ENCODE results near the gene LHX2.

LHX2 gene

DNA sequence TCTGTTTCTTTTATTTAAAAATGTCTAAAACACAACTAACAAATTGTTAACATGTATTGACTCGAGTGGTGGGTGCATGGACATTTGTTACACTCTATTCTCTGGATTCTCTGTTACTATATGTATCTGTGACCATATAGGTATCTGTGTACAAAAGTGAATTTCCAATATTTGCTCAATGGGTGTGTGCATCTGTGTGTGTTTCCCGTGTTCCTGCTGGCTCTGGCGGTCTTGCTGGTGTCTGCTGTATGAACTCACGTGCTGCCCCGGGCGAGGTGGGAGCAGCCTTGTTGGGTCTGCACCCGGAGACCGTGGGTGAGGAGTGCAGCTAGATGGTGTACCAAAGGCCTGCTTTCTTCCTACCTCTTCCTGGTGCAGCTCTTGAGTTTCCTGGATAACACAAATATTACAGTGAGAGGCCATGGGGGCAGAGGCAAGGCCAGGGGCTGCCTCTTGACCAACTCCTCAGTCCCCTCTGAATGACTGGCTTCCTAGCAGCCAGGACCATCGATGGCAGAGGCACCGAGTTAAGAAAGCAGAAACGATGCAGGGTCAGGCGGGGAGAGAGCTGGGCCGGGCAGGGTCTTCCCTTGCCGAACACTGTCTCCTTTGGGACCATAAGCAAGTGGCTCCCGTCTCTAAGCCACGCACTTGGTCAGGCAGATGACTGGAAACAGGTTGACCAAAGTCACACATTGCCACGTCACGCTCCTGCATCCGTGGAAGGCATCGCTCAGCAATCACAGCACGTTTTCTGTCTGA, 49.5 kb downstream of the LHX2 start:
- TF ChIP-seq, protein P1, sequence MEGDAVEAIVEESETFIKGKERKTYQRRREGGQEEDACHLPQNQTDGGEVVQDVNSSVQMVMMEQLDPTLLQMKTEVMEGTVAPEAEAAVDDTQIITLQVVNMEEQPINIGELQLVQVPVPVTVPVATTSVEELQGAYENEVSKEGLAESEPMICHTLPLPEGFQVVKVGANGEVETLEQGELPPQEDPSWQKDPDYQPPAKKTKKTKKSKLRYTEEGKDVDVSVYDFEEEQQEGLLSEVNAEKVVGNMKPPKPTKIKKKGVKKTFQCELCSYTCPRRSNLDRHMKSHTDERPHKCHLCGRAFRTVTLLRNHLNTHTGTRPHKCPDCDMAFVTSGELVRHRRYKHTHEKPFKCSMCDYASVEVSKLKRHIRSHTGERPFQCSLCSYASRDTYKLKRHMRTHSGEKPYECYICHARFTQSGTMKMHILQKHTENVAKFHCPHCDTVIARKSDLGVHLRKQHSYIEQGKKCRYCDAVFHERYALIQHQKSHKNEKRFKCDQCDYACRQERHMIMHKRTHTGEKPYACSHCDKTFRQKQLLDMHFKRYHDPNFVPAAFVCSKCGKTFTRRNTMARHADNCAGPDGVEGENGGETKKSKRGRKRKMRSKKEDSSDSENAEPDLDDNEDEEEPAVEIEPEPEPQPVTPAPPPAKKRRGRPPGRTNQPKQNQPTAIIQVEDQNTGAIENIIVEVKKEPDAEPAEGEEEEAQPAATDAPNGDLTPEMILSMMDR (IDR thresholded peaks at IDR 0.05; ENCODE audit: insufficient read depth, low read depth, low read length, missing control alignments) = no peak
- no peak overlapping the region for H3K4me3 ChIP-seq (ENCODE audit: low read depth, low read length)
- DNase-seq (ENCODE audit: low read depth) = no peak

DNA sequence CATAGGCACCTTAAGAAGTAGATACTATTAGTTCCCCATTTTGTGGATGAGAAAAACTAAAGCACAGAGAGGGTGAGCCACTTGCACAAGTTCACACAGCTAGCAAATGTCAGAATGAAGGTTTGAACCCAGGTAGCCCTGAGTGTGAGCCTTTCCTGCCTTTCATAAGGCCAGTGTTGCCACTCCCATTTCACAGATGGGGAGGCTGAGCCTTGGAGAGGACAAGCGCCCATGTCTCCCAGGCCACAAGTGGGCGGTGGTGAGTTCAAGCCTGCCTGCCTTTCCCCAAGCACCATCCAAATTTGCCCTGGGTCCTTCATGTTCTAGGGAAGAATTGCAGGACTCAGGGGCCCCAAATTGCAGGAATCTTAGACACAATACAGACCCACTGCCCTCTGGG, 50.6 kb downstream of the LHX2 start:
- H3K4me3 ChIP-seq (ENCODE audit: low read depth, low read length) = no peak overlapping the region
- TF ChIP-seq, protein P1 (IDR thresholded peaks at IDR 0.05; ENCODE audit: insufficient read depth, low read depth, low read length, missing control alignments) = peak; percentile 68
- peak; percentile 52 for DNase-seq (ENCODE audit: low read depth)

DNA sequence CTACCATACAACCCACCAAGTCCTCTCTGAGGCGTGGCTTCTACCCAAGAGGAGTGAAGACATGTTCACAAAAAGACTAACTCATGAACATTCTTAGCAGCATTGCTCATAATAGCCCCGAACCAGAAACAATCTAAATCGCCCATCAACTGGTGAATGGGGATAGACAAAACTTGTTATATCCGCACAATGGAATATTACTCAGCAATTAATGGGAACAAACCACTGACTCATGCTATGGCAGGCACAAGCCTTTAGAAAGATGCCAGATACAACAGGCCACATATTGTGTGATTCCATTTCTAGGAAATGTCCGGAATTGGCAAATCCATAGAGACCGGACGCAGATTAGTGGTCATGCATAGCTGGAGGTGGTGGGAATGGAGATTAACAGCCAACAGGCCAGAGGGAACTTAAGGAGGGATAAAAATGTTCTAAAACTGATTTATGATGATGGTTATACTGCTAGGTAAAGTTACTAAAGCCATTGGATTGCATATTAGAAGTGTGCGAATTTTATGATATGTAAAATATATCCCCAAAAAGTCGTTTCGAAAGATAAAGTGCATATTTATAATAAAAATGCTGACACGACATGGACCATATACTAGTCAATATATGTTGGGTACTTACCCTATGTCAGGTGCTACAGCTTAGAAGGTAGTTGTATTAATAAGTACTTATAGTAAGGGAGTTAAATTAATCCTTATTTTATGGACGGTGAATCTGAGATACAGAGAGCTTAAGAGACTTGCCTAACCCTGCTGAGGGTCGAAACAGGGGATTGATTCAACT, 55.4 kb downstream of the LHX2 start:
- TF ChIP-seq, protein P1 (IDR thresholded peaks at IDR 0.05; ENCODE audit: insufficient read depth, low read depth, low read length, missing control alignments) = no peak
- H3K4me3 ChIP-seq (ENCODE audit: low read depth, low read length) = no peak overlapping the region
- DNase-seq (ENCODE audit: low read depth) = no peak

DNA sequence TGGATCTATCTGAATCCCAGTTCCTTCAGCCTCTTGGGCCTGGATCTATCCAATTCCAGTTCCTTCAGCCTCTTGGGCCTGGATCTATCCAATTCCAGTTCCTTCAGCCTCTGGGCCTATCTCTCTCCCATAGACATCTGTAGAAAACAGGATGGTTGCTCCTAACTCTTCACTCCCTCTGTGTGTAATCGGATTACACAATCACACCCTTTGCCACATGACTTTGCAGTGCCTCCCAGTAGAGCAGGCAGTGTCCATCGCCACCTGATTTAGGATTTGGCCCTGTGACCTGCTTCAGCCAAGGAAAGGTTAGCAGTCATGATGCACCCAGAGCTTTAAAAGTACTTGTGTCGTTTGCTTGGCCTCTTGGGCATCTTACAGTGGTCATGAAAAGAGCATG, 56.7 kb downstream of the LHX2 start:
- no peak overlapping the region for H3K4me3 ChIP-seq (ENCODE audit: low read depth, low read length)
- TF ChIP-seq, protein P1 (IDR thresholded peaks at IDR 0.05; ENCODE audit: insufficient read depth, low read depth, low read length, missing control alignments) = no peak
- no peak for DNase-seq (ENCODE audit: low read depth)

DNA sequence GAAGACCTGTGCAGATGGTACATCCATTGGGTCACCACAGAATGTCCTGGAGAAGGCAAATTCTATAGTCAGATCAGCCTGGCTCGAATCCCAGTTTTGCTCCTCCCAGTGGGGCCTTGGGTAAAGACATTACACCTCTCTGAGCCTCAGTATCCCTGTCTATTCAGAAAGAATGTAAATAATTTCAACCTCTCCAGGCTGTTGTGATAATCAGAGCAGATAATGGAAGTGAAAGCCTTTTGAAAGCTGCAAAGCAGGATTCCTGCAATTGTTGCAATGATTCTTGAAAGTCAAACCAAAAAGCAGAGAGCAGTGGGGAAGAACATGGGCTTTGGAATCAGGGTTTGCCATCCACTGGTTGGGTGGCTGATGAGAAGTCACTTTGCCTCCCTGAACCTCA, 63.2 kb downstream of the LHX2 start:
- no peak overlapping the region for H3K4me3 ChIP-seq (ENCODE audit: low read depth, low read length)
- no peak for DNase-seq (ENCODE audit: low read depth)
- TF ChIP-seq, protein P1 (IDR thresholded peaks at IDR 0.05; ENCODE audit: insufficient read depth, low read depth, low read length, missing control alignments) = no peak

DNA sequence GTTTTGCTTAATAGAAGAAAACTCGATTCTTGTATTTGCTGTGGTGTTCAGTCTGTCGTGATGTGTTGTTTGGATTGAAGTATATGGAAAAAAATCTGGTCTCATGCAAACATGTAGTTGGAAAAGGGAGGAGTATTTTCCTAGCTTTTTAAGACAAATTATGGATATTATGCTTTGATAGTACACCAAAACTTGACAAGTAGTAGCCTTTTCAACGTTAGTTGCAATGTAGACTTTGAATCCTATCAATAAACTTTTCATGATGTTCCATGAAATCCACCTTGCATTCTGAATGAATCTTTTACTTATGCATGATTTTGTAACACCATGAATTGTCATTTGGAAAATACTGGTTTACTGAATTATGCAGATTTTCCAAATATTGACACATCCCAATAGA, 64.2 kb downstream of the LHX2 start:
- H3K4me3 ChIP-seq (ENCODE audit: low read depth, low read length) = no peak overlapping the region
- TF ChIP-seq, protein P1 (IDR thresholded peaks at IDR 0.05; ENCODE audit: insufficient read depth, low read depth, low read length, missing control alignments) = no peak
- DNase-seq (ENCODE audit: low read depth) = no peak

All from GM12865 (cell line).